GM23248 (cell line): ENCODE measurements around the gene OMG. TPM values are rescaled to one million over a fixed set of nuclear protein-coding genes. Genes with fewer than 3 reads are reported as not detected.

Experiments
- DNase-seq: peaks from one replicate; pipeline ENCODE4 v3.0.0-alpha.2; 2015
- H2AFZ ChIP-seq: fragments of 200-600 bp; sonication (generic); 2 replicates; pipeline ENCODE4 v1.6.1; 2016; ENCODE audit warnings: antibody characterized with exemption
- H3F3A ChIP-seq: fragments of 200-600 bp; sonication (generic); 2 replicates; pipeline ENCODE4 v1.6.1; 2016; ENCODE audit warnings: mild to moderate bottlenecking, antibody characterized with exemption, mixed run types; ENCODE audit not compliant: insufficient read depth
- H3K27ac ChIP-seq: fragments of 200-600 bp; sonication (generic); 2 replicates; pipeline ENCODE4 v1.5.1; 2016; ENCODE audit warnings: mild to moderate bottlenecking
- H3K27me3 ChIP-seq: fragments of 200-600 bp; sonication (generic); replicated peaks from 2 replicates; pipeline ENCODE4 v1.6.1; 2016; ENCODE audit warnings: mild to moderate bottlenecking; ENCODE audit not compliant: insufficient read depth
- H3K36me3 ChIP-seq: fragments of 200-600 bp; sonication (generic); 2 replicates; pipeline ENCODE4 v1.6.1; 2016; ENCODE audit warnings: low read depth, mild to moderate bottlenecking
- H3K4me1 ChIP-seq: fragments of 200-600 bp; sonication (generic); 2 replicates; pipeline ENCODE4 v1.6.1; 2016; ENCODE audit warnings: mild to moderate bottlenecking; ENCODE audit not compliant: insufficient read depth
- H3K4me2 ChIP-seq: fragments of 200-600 bp; sonication (generic); one replicate; pipeline ENCODE4 v1.6.1; 2016; ENCODE audit warnings: mild to moderate bottlenecking; ENCODE audit not compliant: unreplicated experiment
- H3K4me3 ChIP-seq: fragments of 200-600 bp; sonication (generic); 2 replicates; pipeline ENCODE4 v1.5.1; 2016; ENCODE audit warnings: mild to moderate bottlenecking
- H3K79me2 ChIP-seq: fragments of 200-600 bp; sonication (generic); 2 replicates; pipeline ENCODE4 v1.6.1; 2016; ENCODE audit warnings: mild to moderate bottlenecking; ENCODE audit not compliant: insufficient read depth
- H3K9ac ChIP-seq: fragments of 200-600 bp; sonication (generic); 2 replicates; pipeline ENCODE4 v1.6.1; 2016; ENCODE audit warnings: mild to moderate bottlenecking
- H3K9me2 ChIP-seq: fragments of 200-600 bp; sonication (generic); 2 replicates; pipeline ENCODE4 v1.6.1; 2016; ENCODE audit warnings: mixed run types, mild to moderate bottlenecking, moderate library complexity; ENCODE audit not compliant: insufficient read depth
- H3K9me3 ChIP-seq: fragments of 200-600 bp; sonication (generic); one replicate; pipeline ENCODE4 v1.6.1; 2017; ENCODE audit warnings: low read depth
- H4K20me1 ChIP-seq: fragments of 200-600 bp; sonication (generic); 2 replicates; pipeline ENCODE4 v1.6.0; 2016; ENCODE audit not compliant: insufficient read depth
- EZH2 ChIP-seq: fragments of 200-600 bp; sonication (generic); IDR thresholded peaks from 2 replicates; pipeline ENCODE4 v1.6.1; 2018; ENCODE audit warnings: antibody characterized with exemption, mild to moderate bottlenecking; ENCODE audit not compliant: insufficient read depth, poor library complexity, severe bottlenecking
- EZH2phosphoT487 ChIP-seq: fragments of 200-600 bp; sonication (generic); IDR thresholded peaks from 2 replicates; pipeline ENCODE4 v1.6.1; 2018; ENCODE audit warnings: antibody characterized with exemption, moderate library complexity, mild to moderate bottlenecking, low read depth; ENCODE audit not compliant: insufficient read depth
- WGBS, 2 experiments: methylation state at CpG; one replicate each; pipeline ENCODE4 v1.1.6; 2015 to 2017; ENCODE audit warnings: low lambda C conversion rate in 2 of 2, low coverage in 1 of 2; ENCODE audit errors: missing lambda C conversion rate in 2 of 2; 5-methylcytosine and 5-hydroxymethylcytosine counted together
- in situ Hi-C: fragments of 300-500 bp; cut with MboI; formaldehyde crosslinking; loops from 2 replicates; pipeline ENCODE4 v1.15.0; 2020
- polyA plus RNA-seq: library from polyadenylated mRNA; unstranded; fragments of >200 nt; fragmentation: Nextera tagmentation; extraction: Ambion mirVana; gene quantifications from 2 replicates; pipeline ENCODE4 v1.2.1, GENCODE V29; 2016
- total RNA-seq: library from RNA; depleted of rRNA; stranded (reverse); fragments of >200 nt; shearing (Covaris generic); gene quantifications from 2 replicates; pipeline ENCODE4 v1.2.3, GENCODE V29; 2014

The OMG gene
- total and polyA plus RNA-seq, 2 experiments from 2014 or later = 0.25 TPM; not detected in 1

- Histone ChIP-seq H3K27ac (peak overlapping the region; percentile 47), H3K9me3 (no peaks in the 10 kb centered on the region), H3K4me2 (peak overlapping the region; percentile 57), H3K4me1 (peaks cover 38% of the 10 kb centered on the region), H3F3A (peaks cover 37% of the 10 kb centered on the region), H3K27me3 (no peaks in the 10 kb centered on the region), H3K9ac (no peak overlapping the region), H4K20me1 (no peaks in the 10 kb centered on the region), H3K79me2 (no peaks in the 10 kb centered on the region), H3K36me3 (peaks cover 6% of the 10 kb centered on the region), H2AFZ (no peak overlapping the region), H3K9me2 (peaks cover 4% of the 10 kb centered on the region; the same call in 1 of the 2 replicates), H3K4me3 (peak overlapping the region; percentile 25)
- peak; percentile 80 for DNase-seq
- in situ Hi-C loops = no loop called here
- 25 to 27% methylated on average over 2 of the region's 2 CpGs for WGBS, 2 experiments
- TF ChIP-seq EZH2phosphoT487 (0 out of 2 replicates have a peak, but pooled peaks have one; percentile 42), EZH2 (no peak)
These were observed 22.8 kb downstream of the OMG start for GRCh38 chr17:31274252-31274651.

GRCh38 chr17:31273516-31273915 lies 23.5 kb downstream of the OMG start:
- peaks cover 45% of the 10 kb centered on the region for H3K4me1 ChIP-seq
- peaks cover 4% of the 10 kb centered on the region; the same call in 1 of the 2 replicates for H3K9me2 ChIP-seq
- no peaks in the 10 kb centered on the region for H3K79me2 ChIP-seq
- H2AFZ ChIP-seq = no peak overlapping the region
- peaks cover 6% of the 10 kb centered on the region for H3K36me3 ChIP-seq
- H3K4me3 ChIP-seq = no peak overlapping the region
- H3K27me3 ChIP-seq = no peaks in the 10 kb centered on the region
- H3F3A ChIP-seq = peaks cover 44% of the 10 kb centered on the region
- H3K27ac ChIP-seq = peak overlapping the region; percentile 47; the same call in 1 of the 2 replicates
- no peak overlapping the region for H3K4me2 ChIP-seq
- H3K9ac ChIP-seq = no peak overlapping the region
- WGBS, 2 experiments = 50 to 80% methylated on average over 1 of the region's 1 CpG
- TF ChIP-seq EZH2phosphoT487 = no peak
- TF ChIP-seq EZH2 = no peak
- in situ Hi-C loops = no loop called here
- no peaks in the 10 kb centered on the region for H4K20me1 ChIP-seq
- no peaks in the 10 kb centered on the region for H3K9me3 ChIP-seq
- no peak for DNase-seq

GRCh38 chr17:31272803-31273202 lies 24.2 kb downstream of the OMG start:
- peaks cover 4% of the 10 kb centered on the region; the same call in 1 of the 2 replicates for H3K9me2 ChIP-seq
- in situ Hi-C loops = no loop called here

GRCh38 chr17:31272236-31272635 lies 24.8 kb downstream of the OMG start:
- Histone ChIP-seq H3K27me3 (no peaks in the 10 kb centered on the region), H3K79me2 (no peaks in the 10 kb centered on the region), H3K9ac (no peak overlapping the region), H3K4me1 (peaks cover 55% of the 10 kb centered on the region), H3K4me3 (no peak overlapping the region), H4K20me1 (no peaks in the 10 kb centered on the region), H3K36me3 (no peaks in the 10 kb centered on the region; the same call in 1 of the 2 replicates), H2AFZ (no peak overlapping the region), H3F3A (peaks cover 57% of the 10 kb centered on the region), H3K27ac (no peak overlapping the region), H3K4me2 (no peak overlapping the region), H3K9me2 (peaks cover 4% of the 10 kb centered on the region; the same call in 1 of the 2 replicates), H3K9me3 (no peaks in the 10 kb centered on the region)
- WGBS, 2 experiments = 81 to 100% methylated on average over 1 of the region's 1 CpG
- in situ Hi-C loops = no loop called here
- no peak for TF ChIP-seq EZH2phosphoT487
- TF ChIP-seq EZH2 = no peak
- no peak for DNase-seq

More at GRCh38 chr17:31272803-31273202, 24.2 kb downstream of the OMG start:
- H3K4me2 ChIP-seq = no peak overlapping the region
- no peaks in the 10 kb centered on the region for H4K20me1 ChIP-seq
- TF ChIP-seq EZH2phosphoT487 (no peak), EZH2 (no peak)
- no peaks in the 10 kb centered on the region for H3K27me3 ChIP-seq
- peaks cover 51% of the 10 kb centered on the region for H3F3A ChIP-seq
- H3K27ac ChIP-seq = no peak overlapping the region
- H3K9ac ChIP-seq = no peak overlapping the region
- peaks cover 3% of the 10 kb centered on the region for H3K36me3 ChIP-seq
- no peak for DNase-seq
- no peak overlapping the region for H2AFZ ChIP-seq
- H3K9me3 ChIP-seq = no peaks in the 10 kb centered on the region
- no peaks in the 10 kb centered on the region for H3K79me2 ChIP-seq
- H3K4me3 ChIP-seq = no peak overlapping the region
- H3K4me1 ChIP-seq = peaks cover 52% of the 10 kb centered on the region

- DNase-seq = peak; percentile 93
- H2AFZ ChIP-seq = no peak overlapping the region
- H3K27ac ChIP-seq = peak overlapping the region; percentile 61
- H3K79me2 ChIP-seq = no peaks in the 10 kb centered on the region
- no peak for TF ChIP-seq EZH2phosphoT487
- TF ChIP-seq EZH2 = no peak
- H3F3A ChIP-seq = peaks cover 46% of the 10 kb centered on the region
- H3K4me3 ChIP-seq = peak overlapping the region; percentile 34; the same call in 1 of the 2 replicates
- no peaks in the 10 kb centered on the region for H4K20me1 ChIP-seq
- H3K36me3 ChIP-seq = peaks cover 3% of the 10 kb centered on the region; the same call in 1 of the 2 replicates
- peaks cover 4% of the 10 kb centered on the region; the same call in 1 of the 2 replicates for H3K9me2 ChIP-seq
- peaks cover 47% of the 10 kb centered on the region for H3K4me1 ChIP-seq
- WGBS, 2 experiments = 0 to 2% methylated on average over 1 of the region's 1 CpG
- no peaks in the 10 kb centered on the region for H3K9me3 ChIP-seq
- no peaks in the 10 kb centered on the region for H3K27me3 ChIP-seq
- peak overlapping the region; percentile 62 for H3K4me2 ChIP-seq
- in situ Hi-C loops = no loop called here
- no peak overlapping the region for H3K9ac ChIP-seq
These were observed 27.5 kb downstream of the OMG start for GRCh38 chr17:31269578-31269983.
